Measurements from ENCODE around the gene FZD2. TPM values are rescaled to one million over a fixed set of nuclear protein-coding genes. Genes with fewer than 3 reads are reported as not detected.
A peak's percentile ranks its signal among the peaks of the same experiment; 100 is the strongest.

FZD2 gene
- total and polyA plus RNA-seq, 9 of the 15 experiments (the other 6 are each of a cell fraction or from before 2014, with no cell fraction given), result 0.03 to 4.5 (median 1.1) TPM; not detected in 1

DNA sequence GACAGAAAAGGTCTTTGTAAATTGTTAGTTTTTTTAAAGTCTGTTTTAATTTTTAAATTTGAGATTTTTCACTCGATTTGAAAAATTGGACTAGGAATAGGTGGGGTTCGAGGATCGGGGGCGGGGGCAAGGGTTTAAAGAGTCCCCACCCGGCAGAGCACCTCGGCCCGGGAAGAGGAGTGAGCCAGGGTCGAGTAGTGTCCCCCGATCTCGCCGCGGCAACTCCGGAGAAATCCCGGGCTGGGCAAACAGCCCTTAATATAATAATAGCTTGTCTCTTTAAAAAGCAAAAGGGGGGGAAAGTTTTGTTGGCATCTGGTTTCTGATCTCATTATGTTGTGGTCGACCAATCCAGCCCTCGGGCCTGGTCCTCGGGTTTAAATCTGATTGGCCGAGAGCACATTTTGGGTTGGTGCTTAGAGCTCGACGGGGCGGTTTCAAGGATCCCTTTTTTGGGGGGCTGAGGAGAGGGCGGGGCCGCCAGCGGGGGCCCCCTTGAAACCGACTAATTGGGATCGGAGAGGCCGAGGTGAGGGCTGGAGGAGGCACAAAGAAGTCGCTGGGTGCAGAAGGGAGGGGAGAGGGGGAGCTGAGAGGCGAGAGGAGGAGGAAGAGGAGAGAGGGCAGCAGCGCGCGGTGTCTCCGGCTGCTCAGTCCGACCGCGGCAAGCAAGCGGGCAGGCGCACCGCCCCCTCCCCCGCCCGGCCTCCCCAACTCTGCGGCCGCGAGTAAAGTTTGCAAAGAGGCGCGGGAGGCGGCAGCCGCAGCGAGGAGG is at the start of gene FZD2 (continued):
- TF ChIP-seq ZFP36 (IDR thresholded peaks at IDR 0.05; ENCODE audit: low read depth, low read length, partially characterized antibody) (peak; percentile 49), FUS (optimal IDR thresholded peaks at IDR 0.05; ENCODE audit: low read depth, low read length) (no peak), TCFL5 (CRISPR knock-in tag; conservative IDR thresholded peaks at IDR 0.05) (no peak), MXI1 (IDR thresholded peaks at IDR 0.05; ENCODE audit: low read depth, low read length) (no peak), ZBTB8A (IDR thresholded peaks at IDR 0.05; ENCODE audit: partially characterized antibody) (no peak), HDGF (IDR thresholded peaks at IDR 0.05) (no peak; the same call in 1 of the 2 replicates), RBM15 (IDR thresholded peaks at IDR 0.05; ENCODE audit: insufficient read depth, low read length) (no peak), HDAC1 (IDR thresholded peaks at IDR 0.05) (peak in 1 of 2 experiments; percentile 42; a peak in 1 of 4 replicates), NFE2L1 (tag; IDR thresholded peaks at IDR 0.05; ENCODE audit: borderline replicate concordance, low read depth) (no peak), BRF1 (IDR thresholded peaks at IDR 0.05; ENCODE audit: borderline replicate concordance, extremely low read depth, insufficient read length) (no peak), BRCA1 (IDR thresholded peaks at IDR 0.05) (no peak), BRCA1 (CRISPR knock-in tag; IDR thresholded peaks at IDR 0.05) (no peak), GTF2F1 (IDR thresholded peaks at IDR 0.05; ENCODE audit: low read depth, low read length) (no peak), ZNF143 (CRISPR knock-in tag; IDR thresholded peaks at IDR 0.05) (no peak), IFI16 (CRISPR knock-in tag; IDR thresholded peaks at IDR 0.05) (no peak), ZNF778 (CRISPR knock-in tag; IDR thresholded peaks at IDR 0.05) (no peak), POU5F1 (IDR thresholded peaks at IDR 0.05; ENCODE audit: borderline replicate concordance, low read depth, low read length, partially characterized antibody) (no peak), SIN3B (IDR thresholded peaks at IDR 0.05; ENCODE audit: low read depth) (no peak), TCF7 (IDR thresholded peaks at IDR 0.05; ENCODE audit: borderline replicate concordance) (no peak), NFYB (IDR thresholded peaks at IDR 0.05; ENCODE audit: extremely low read depth, insufficient read length) (peak; percentile 82), TRIM28 (IDR thresholded peaks at IDR 0.05) (no peak)
- TF ChIP-seq, protein P1, sequence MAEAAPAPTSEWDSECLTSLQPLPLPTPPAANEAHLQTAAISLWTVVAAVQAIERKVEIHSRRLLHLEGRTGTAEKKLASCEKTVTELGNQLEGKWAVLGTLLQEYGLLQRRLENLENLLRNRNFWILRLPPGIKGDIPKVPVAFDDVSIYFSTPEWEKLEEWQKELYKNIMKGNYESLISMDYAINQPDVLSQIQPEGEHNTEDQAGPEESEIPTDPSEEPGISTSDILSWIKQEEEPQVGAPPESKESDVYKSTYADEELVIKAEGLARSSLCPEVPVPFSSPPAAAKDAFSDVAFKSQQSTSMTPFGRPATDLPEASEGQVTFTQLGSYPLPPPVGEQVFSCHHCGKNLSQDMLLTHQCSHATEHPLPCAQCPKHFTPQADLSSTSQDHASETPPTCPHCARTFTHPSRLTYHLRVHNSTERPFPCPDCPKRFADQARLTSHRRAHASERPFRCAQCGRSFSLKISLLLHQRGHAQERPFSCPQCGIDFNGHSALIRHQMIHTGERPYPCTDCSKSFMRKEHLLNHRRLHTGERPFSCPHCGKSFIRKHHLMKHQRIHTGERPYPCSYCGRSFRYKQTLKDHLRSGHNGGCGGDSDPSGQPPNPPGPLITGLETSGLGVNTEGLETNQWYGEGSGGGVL (CRISPR knock-in tag; IDR thresholded peaks at IDR 0.05), result no peak
- TF ChIP-seq, protein P2, sequence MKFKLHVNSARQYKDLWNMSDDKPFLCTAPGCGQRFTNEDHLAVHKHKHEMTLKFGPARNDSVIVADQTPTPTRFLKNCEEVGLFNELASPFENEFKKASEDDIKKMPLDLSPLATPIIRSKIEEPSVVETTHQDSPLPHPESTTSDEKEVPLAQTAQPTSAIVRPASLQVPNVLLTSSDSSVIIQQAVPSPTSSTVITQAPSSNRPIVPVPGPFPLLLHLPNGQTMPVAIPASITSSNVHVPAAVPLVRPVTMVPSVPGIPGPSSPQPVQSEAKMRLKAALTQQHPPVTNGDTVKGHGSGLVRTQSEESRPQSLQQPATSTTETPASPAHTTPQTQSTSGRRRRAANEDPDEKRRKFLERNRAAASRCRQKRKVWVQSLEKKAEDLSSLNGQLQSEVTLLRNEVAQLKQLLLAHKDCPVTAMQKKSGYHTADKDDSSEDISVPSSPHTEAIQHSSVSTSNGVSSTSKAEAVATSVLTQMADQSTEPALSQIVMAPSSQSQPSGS (CRISPR knock-in tag; IDR thresholded peaks at IDR 0.05), result no peak
- TF ChIP-seq, protein P3, sequence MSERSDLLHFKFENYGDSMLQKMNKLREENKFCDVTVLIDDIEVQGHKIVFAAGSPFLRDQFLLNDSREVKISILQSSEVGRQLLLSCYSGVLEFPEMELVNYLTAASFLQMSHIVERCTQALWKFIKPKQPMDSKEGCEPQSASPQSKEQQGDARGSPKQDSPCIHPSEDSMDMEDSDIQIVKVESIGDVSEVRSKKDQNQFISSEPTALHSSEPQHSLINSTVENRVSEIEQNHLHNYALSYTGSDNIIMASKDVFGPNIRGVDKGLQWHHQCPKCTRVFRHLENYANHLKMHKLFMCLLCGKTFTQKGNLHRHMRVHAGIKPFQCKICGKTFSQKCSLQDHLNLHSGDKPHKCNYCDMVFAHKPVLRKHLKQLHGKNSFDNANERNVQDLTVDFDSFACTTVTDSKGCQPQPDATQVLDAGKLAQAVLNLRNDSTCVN (CRISPR knock-in tag; IDR thresholded peaks at IDR 0.05), result no peak
- TF ChIP-seq, protein P4, sequence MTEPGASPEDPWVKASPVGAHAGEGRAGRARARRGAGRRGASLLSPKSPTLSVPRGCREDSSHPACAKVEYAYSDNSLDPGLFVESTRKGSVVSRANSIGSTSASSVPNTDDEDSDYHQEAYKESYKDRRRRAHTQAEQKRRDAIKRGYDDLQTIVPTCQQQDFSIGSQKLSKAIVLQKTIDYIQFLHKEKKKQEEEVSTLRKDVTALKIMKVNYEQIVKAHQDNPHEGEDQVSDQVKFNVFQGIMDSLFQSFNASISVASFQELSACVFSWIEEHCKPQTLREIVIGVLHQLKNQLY (CRISPR knock-in tag; conservative IDR thresholded peaks at IDR 0.05), result no peak

Measured in K562 (cell line).